Measurements from ENCODE around the gene BARX2.

Gene BARX2

GRCh38 chr11:129460714-129461113 is 85.1 kb downstream of the BARX2 start:
- no peak for DNase-seq (ENCODE audit: low spot score)
- TF ChIP-seq, protein P1, sequence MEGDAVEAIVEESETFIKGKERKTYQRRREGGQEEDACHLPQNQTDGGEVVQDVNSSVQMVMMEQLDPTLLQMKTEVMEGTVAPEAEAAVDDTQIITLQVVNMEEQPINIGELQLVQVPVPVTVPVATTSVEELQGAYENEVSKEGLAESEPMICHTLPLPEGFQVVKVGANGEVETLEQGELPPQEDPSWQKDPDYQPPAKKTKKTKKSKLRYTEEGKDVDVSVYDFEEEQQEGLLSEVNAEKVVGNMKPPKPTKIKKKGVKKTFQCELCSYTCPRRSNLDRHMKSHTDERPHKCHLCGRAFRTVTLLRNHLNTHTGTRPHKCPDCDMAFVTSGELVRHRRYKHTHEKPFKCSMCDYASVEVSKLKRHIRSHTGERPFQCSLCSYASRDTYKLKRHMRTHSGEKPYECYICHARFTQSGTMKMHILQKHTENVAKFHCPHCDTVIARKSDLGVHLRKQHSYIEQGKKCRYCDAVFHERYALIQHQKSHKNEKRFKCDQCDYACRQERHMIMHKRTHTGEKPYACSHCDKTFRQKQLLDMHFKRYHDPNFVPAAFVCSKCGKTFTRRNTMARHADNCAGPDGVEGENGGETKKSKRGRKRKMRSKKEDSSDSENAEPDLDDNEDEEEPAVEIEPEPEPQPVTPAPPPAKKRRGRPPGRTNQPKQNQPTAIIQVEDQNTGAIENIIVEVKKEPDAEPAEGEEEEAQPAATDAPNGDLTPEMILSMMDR (IDR thresholded peaks at IDR 0.05; ENCODE audit: extremely low read depth, missing control alignments), result no peak

- TF ChIP-seq, protein P1 (IDR thresholded peaks at IDR 0.05; ENCODE audit: extremely low read depth, missing control alignments), result no peak
- DNase-seq (ENCODE audit: low spot score), result no peak
Observed at GRCh38 chr11:129484068-129484467, 108.4 kb downstream of the BARX2 start.

DNA sequence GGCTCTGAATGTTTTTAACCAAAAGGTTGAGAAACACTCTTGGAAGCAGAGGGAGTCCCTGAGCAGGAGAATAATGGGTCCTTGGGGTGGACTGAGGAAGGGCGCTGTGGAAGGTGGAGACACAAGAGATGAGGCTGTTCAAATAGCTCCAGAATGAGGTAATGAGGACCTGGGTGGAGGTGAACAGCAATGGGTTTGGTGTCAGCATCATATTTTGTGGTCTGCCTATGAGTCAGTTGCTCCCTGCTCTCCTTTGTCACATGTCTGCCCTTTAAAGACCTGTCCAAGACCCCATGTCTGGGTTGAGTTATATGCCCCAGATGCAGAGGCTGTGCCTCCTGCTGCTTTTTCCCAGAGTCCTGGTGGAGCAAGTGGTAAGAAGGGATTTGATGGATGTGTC is 113.6 kb downstream of the BARX2 start:
- TF ChIP-seq, protein P1 (IDR thresholded peaks at IDR 0.05; ENCODE audit: extremely low read depth, missing control alignments), result no peak
- DNase-seq (ENCODE audit: low spot score), result no peak

DNA sequence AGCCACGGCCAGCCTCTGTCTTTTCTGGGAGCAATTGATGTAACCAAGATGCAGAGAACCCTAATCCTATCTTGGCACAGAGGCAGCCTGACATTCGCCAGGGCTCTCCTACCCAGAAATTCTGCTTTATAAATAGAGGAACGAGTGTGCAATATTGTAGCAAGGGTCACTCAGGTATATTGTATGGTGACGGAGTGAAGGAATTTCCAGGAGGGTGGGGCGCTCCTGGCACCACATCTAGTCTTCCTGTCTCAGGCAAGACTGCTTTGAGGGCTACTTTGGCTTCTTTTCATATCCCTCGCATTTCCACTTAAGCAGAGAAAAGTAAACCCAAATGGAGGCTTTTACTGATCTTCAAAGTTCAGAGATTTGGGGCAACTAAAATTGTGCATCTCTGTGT is 114.4 kb downstream of the BARX2 start:
- TF ChIP-seq, protein P1 (IDR thresholded peaks at IDR 0.05; ENCODE audit: extremely low read depth, missing control alignments), result no peak
- DNase-seq (ENCODE audit: low spot score), result no peak

- no peak for DNase-seq (ENCODE audit: low spot score)
- TF ChIP-seq, protein P1 (IDR thresholded peaks at IDR 0.05; ENCODE audit: extremely low read depth, missing control alignments), result no peak
Observed at GRCh38 chr11:129493746-129494145, 118.1 kb downstream of the BARX2 start.
